Natural killer cell (primary cell): ENCODE results near the gene CCSER2. TPM values are rescaled to one million over a fixed set of nuclear protein-coding genes. Genes with fewer than 3 reads are reported as not detected.

Source experiments
- ATAC-seq, 3 donors: fragments of 150-1000 bp in 2 of 3; fragments of 200-7000 bp in 1 of 3; cut with Tn5 transposase; 1 replicate in 1 of 3; 2 replicates in 2 of 3; pipeline ENCODE4 v1.10.0; 2021; ENCODE audit warnings: mild to moderate bottlenecking in 2 of 3, moderate library complexity in 2 of 3
- DNase-seq, 2 donors: peaks; one replicate each; pipeline versions ENCODE4 v3.0.0 to v3.0.0-alpha.2; 2013 to 2021; ENCODE audit warnings: mixed read lengths in 1 of 2
- H3K27ac ChIP-seq: one replicate; pipeline ENCODE4 v1.5.1; 2013; ENCODE audit warnings: mild to moderate bottlenecking, low read length
- H3K27me3 ChIP-seq: one replicate; pipeline ENCODE4 v1.6.1; 2013; ENCODE audit warnings: low read length; ENCODE audit not compliant: control insufficient read depth, insufficient read depth
- H3K36me3 ChIP-seq: one replicate; pipeline ENCODE4 v1.6.1; 2013; ENCODE audit warnings: low read length; ENCODE audit not compliant: control insufficient read depth, insufficient read depth
- H3K4me1 ChIP-seq: one replicate; pipeline ENCODE4 v1.6.1; 2013; ENCODE audit warnings: low read length; ENCODE audit not compliant: control insufficient read depth, insufficient read depth
- H3K4me3 ChIP-seq: one replicate; pipeline ENCODE4 v1.5.1; 2013; ENCODE audit warnings: low read length
- H3K9me3 ChIP-seq: one replicate; pipeline ENCODE4 v1.6.1; 2013; ENCODE audit warnings: low read length; ENCODE audit not compliant: control insufficient read depth, insufficient read depth
- H3K27ac Mint-ChIP-seq, 2 donors: one replicate each; pipeline ENCODE4 v1.8.0; 2022; ENCODE audit warnings: mild to moderate bottlenecking in 2 of 2, mixed read lengths in 2 of 2, moderate library complexity in 1 of 2
- H3K27me3 Mint-ChIP-seq, 2 donors: one replicate each; pipeline ENCODE4 v1.8.0; 2022; ENCODE audit warnings: low read depth in 2 of 2, mixed read lengths in 2 of 2
- H3K36me3 Mint-ChIP-seq: one replicate; pipeline ENCODE4 v1.8.0; 2022; ENCODE audit warnings: mixed read lengths
- H3K4me1 Mint-ChIP-seq, 2 donors: one replicate each; pipeline ENCODE4 v1.8.0; 2022; ENCODE audit warnings: mixed read lengths in 2 of 2
- H3K4me3 Mint-ChIP-seq: one replicate; pipeline ENCODE4 v1.8.0; 2022; ENCODE audit warnings: mild to moderate bottlenecking, moderate library complexity, mixed read lengths
- H3K9me3 Mint-ChIP-seq, 2 donors: one replicate each; pipeline ENCODE4 v1.8.0; 2022; ENCODE audit warnings: mixed read lengths in 2 of 2
- WGBS: methylation state at CpG from one replicate; pipeline ENCODE4 v1.1.7; 2013; ENCODE audit warnings: missing lambda C conversion rate; ENCODE audit not compliant: insufficient coverage; 5-methylcytosine and 5-hydroxymethylcytosine counted together
- intact Hi-C: fragments of 100-400 bp; cut with micrococcal nuclease; formaldehyde crosslinking; loops from one replicate; pipeline ENCODE4 v1.14.2; 2022
- total RNA-seq, 4 donors: library from RNA; stranded (reverse); fragments of 120-200 nt in 1 of 4; gene quantifications; one replicate each; pipeline versions ENCODE4 v1.2.3 to v1.2.4, GENCODE V29; 2013 to 2022
- TF ChIP-seq, protein P1 (sequence below): fragments of 200-600 bp; IDR thresholded peaks from one replicate; pipeline ENCODE4 v1.8.0; 2022; ENCODE audit warnings: antibody characterized with exemption

The CCSER2 gene
- total RNA-seq, 3 donors from 2014 or later (not counting 1 experiment from before 2014, with no cell fraction given) = 125 to 158 (median 146) TPM

- Histone ChIP-seq H3K27me3 (no peaks in the 10 kb centered on the region), H3K36me3 (peaks cover 24% of the 10 kb centered on the region), H3K4me1 (peaks cover 3% of the 10 kb centered on the region), H3K9me3 (no peaks in the 10 kb centered on the region), H3K4me3 (no peak overlapping the region), H3K27ac (no peak overlapping the region)
- H3K36me3 Mint-ChIP-seq = no peaks in the 10 kb centered on the region
- no peaks in the 10 kb centered on the region for H3K27me3 Mint-ChIP-seq
- H3K4me3 Mint-ChIP-seq = no peak overlapping the region
- no peak for ATAC-seq
- intact Hi-C loops = loop anchor here (5.0 kb wide), 1 partner anchor 37 kb away; no protein-coding TSS in a partner anchor
- no peak overlapping the region for H3K27ac Mint-ChIP-seq
- WGBS = no CpG with 5 or more reads among the region's 1 CpG
- TF ChIP-seq, protein P1, sequence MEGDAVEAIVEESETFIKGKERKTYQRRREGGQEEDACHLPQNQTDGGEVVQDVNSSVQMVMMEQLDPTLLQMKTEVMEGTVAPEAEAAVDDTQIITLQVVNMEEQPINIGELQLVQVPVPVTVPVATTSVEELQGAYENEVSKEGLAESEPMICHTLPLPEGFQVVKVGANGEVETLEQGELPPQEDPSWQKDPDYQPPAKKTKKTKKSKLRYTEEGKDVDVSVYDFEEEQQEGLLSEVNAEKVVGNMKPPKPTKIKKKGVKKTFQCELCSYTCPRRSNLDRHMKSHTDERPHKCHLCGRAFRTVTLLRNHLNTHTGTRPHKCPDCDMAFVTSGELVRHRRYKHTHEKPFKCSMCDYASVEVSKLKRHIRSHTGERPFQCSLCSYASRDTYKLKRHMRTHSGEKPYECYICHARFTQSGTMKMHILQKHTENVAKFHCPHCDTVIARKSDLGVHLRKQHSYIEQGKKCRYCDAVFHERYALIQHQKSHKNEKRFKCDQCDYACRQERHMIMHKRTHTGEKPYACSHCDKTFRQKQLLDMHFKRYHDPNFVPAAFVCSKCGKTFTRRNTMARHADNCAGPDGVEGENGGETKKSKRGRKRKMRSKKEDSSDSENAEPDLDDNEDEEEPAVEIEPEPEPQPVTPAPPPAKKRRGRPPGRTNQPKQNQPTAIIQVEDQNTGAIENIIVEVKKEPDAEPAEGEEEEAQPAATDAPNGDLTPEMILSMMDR = no peak
- H3K4me1 Mint-ChIP-seq = peaks cover 47 to 49% of the 10 kb centered on the region in 2 donors
- no peak for DNase-seq
- H3K9me3 Mint-ChIP-seq = no peaks in the 10 kb centered on the region
Observed at GRCh38 chr10:84368828-84369227, 40.4 kb downstream of the CCSER2 start.

- TF ChIP-seq, protein P1 = no peak
- Mint-ChIP-seq H3K9me3 (no peaks in the 10 kb centered on the region), H3K27ac (peak overlapping the region in 1 of 2 donors; percentile 33), H3K4me1 (peaks cover 56 to 60% of the 10 kb centered on the region in 2 donors), H3K4me3 (no peak overlapping the region), H3K36me3 (no peaks in the 10 kb centered on the region), H3K27me3 (no peaks in the 10 kb centered on the region)
- WGBS = no CpG with 5 or more reads among the region's 1 CpG
- Histone ChIP-seq H3K36me3 (peaks cover 32% of the 10 kb centered on the region), H3K9me3 (no peaks in the 10 kb centered on the region), H3K4me3 (no peak overlapping the region), H3K27ac (no peak overlapping the region), H3K27me3 (no peaks in the 10 kb centered on the region), H3K4me1 (peaks cover 3% of the 10 kb centered on the region)
- ATAC-seq = no peak
- DNase-seq = no peak
- intact Hi-C loops = no loop called here
Observed at GRCh38 chr10:84370283-84370682, 41.9 kb downstream of the CCSER2 start.

DNA sequence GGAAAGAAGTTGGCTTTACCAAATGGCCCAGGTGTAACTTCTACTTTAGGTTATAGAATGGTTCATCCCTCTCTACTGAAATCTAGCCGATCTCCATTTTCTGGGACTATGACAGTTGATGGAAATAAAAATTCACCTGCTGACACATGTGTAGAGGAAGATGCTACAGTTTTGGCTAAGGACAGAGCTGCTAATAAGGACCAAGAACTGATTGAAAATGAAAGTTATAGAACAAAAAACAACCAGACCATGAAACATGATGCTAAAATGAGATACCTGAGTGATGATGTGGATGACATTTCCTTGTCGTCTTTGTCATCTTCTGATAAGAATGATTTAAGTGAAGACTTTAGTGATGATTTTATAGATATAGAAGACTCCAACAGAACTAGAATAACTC, 43.6 kb downstream of the CCSER2 start:
- H3K36me3 Mint-ChIP-seq = no peaks in the 10 kb centered on the region
- Histone ChIP-seq H3K27me3 (no peaks in the 10 kb centered on the region), H3K4me1 (no peaks in the 10 kb centered on the region), H3K4me3 (no peak overlapping the region), H3K36me3 (peaks cover 36% of the 10 kb centered on the region), H3K27ac (no peak overlapping the region), H3K9me3 (no peaks in the 10 kb centered on the region)
- no peak overlapping the region for H3K4me3 Mint-ChIP-seq
- ATAC-seq (no peak), DNase-seq (no peak)
- TF ChIP-seq, protein P1 = no peak
- intact Hi-C loops = no loop called here
- peaks cover 56 to 57% of the 10 kb centered on the region in 2 donors for H3K4me1 Mint-ChIP-seq
- H3K27me3 Mint-ChIP-seq = no peaks in the 10 kb centered on the region
- H3K9me3 Mint-ChIP-seq = no peaks in the 10 kb centered on the region
- peak overlapping the region; percentile 35 to 56 for H3K27ac Mint-ChIP-seq
- WGBS = 100% methylated on average over 1 of the region's 2 CpGs

GRCh38 chr10:84373000-84373399, 44.6 kb downstream of the CCSER2 start:
- no peaks in the 10 kb centered on the region for H3K4me1 ChIP-seq
- no peaks in the 10 kb centered on the region for H3K27me3 Mint-ChIP-seq
- H3K27ac Mint-ChIP-seq = peak overlapping the region in 1 of 2 donors; percentile 47
- H3K27me3 ChIP-seq = no peaks in the 10 kb centered on the region
- no peak overlapping the region for H3K27ac ChIP-seq
- ATAC-seq (no peak), DNase-seq (no peak)
- H3K36me3 ChIP-seq = peaks cover 36% of the 10 kb centered on the region
- no peak overlapping the region for H3K4me3 Mint-ChIP-seq
- no peaks in the 10 kb centered on the region for H3K9me3 ChIP-seq
- H3K9me3 Mint-ChIP-seq = no peaks in the 10 kb centered on the region
- no CpG with 5 or more reads among the region's 2 CpGs for WGBS
- peaks cover 48 to 58% of the 10 kb centered on the region in 2 donors for H3K4me1 Mint-ChIP-seq
- no peak overlapping the region for H3K4me3 ChIP-seq
- intact Hi-C loops = no loop called here
- no peaks in the 10 kb centered on the region for H3K36me3 Mint-ChIP-seq
- TF ChIP-seq, protein P1 = no peak
